GM12891 (cell line): ENCODE results near the gene SMOC2.
"Not testable (repeated sequence)": the region's sequence is repeated elsewhere in the genome, so short reads cannot be mapped to it uniquely, and the experiment has no call there.

Experiments
- POLR2A ChIP-seq: IDR thresholded peaks from 2 replicates; pipeline ENCODE4 v1.6.1; 2011; ENCODE audit warnings: low read depth, low read length, control low read depth
- POLR2AphosphoS5 ChIP-seq: IDR thresholded peaks from 2 replicates; pipeline ENCODE4 v1.6.1; 2011; ENCODE audit warnings: low read depth, low read length, control low read depth
- TAF1 ChIP-seq: IDR thresholded peaks from 2 replicates; pipeline ENCODE4 v1.6.1; 2011; ENCODE audit warnings: low read depth, low read length, control low read depth

DNA sequence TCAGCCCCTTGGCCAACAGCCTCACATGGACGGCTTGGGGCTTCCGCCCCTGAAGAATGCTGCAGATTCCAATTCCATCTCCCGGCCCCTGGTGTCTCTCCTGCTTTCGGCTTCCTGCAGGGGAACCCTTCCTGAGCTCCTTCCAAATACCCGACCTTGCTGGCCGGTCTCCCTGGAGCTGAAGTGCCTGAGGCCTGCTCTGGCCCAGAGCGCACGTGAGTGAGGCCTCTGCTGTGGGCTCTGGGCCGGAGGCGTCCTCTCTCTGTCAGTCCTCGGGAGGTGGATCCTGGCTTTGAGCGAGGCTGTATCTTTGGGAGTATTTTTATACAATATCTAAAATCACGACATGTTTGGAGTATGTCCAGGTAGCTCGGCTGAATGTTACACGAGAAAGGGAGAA is 253.8 kb downstream of the SMOC2 start:
- not testable (repeated sequence) for TF ChIP-seq POLR2AphosphoS5, POLR2A, TAF1
